Loucy (cell line): ENCODE results near the gene CKM.

Experiments used
- EZH2phosphoT487 ChIP-seq: fragments of 200-600 bp; IDR thresholded peaks from 2 replicates; pipeline ENCODE4 v1.6.1; 2018; ENCODE audit warnings: antibody characterized with exemption, mild to moderate bottlenecking, moderate library complexity, borderline replicate concordance
- TF ChIP-seq, protein P1 (sequence below): fragments of 200-600 bp; sonication (generic); conservative IDR thresholded peaks from 2 replicates; pipeline ENCODE4 v1.5.1; 2014; ENCODE audit warnings: mild to moderate bottlenecking, antibody characterized with exemption, low read length

DNA sequence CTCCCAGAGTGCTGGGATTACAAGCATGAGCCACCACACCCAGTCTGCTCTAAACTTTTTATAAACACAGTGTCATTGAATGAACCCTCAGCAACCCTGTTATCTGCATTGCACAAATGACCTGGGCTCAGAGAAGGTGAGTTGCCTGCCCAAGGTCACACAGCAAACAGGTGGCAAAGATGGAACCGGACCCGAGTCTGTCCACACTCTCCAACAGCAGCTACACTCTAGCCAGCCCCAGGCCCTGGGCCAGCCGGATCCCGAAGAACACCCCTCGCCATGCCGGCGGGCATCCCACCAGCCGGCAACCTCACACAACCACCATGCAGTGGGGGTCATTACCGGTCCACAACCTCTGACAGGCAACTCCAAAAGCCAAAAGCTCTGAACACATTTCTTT lies 33.2 kb upstream of the CKM start:
- TF ChIP-seq, protein P1, sequence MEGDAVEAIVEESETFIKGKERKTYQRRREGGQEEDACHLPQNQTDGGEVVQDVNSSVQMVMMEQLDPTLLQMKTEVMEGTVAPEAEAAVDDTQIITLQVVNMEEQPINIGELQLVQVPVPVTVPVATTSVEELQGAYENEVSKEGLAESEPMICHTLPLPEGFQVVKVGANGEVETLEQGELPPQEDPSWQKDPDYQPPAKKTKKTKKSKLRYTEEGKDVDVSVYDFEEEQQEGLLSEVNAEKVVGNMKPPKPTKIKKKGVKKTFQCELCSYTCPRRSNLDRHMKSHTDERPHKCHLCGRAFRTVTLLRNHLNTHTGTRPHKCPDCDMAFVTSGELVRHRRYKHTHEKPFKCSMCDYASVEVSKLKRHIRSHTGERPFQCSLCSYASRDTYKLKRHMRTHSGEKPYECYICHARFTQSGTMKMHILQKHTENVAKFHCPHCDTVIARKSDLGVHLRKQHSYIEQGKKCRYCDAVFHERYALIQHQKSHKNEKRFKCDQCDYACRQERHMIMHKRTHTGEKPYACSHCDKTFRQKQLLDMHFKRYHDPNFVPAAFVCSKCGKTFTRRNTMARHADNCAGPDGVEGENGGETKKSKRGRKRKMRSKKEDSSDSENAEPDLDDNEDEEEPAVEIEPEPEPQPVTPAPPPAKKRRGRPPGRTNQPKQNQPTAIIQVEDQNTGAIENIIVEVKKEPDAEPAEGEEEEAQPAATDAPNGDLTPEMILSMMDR = no peak
- TF ChIP-seq EZH2phosphoT487 = no peak
